HepG2 (cell line): ENCODE measurements around the gene ELP4. TPM values are rescaled to one million over a fixed set of nuclear protein-coding genes. Genes with fewer than 3 reads are reported as not detected.

Experiments
- FOSL1 ChIP-seq: sonication (generic); formaldehyde crosslinking; IDR thresholded peaks from 2 replicates; pipeline ENCODE4 v1.9.0; 2021; ENCODE audit warnings: missing genetic modification reagents, borderline replicate concordance
- PBX2 ChIP-seq: IDR thresholded peaks from 2 replicates; pipeline ENCODE4 v1.6.1; 2016; ENCODE audit warnings: control low read depth
- THRA ChIP-seq: sonication (generic); formaldehyde crosslinking; IDR thresholded peaks from 2 replicates; pipeline ENCODE4 v1.4.0; 2020; ENCODE audit warnings: missing genetic modification reagents, borderline replicate concordance
- ZFX ChIP-seq: sonication (generic); formaldehyde crosslinking; IDR thresholded peaks from 2 replicates; pipeline ENCODE4 v1.4.0; 2020; ENCODE audit warnings: mild to moderate bottlenecking, low read depth, missing genetic modification reagents, moderate library complexity
- ZNF484 ChIP-seq: sonication (generic); formaldehyde crosslinking; IDR thresholded peaks from 2 replicates; pipeline ENCODE4 v1.5.1; 2020; ENCODE audit warnings: mild to moderate bottlenecking, low read depth, missing genetic modification reagents, borderline replicate concordance
- ZXDC ChIP-seq: sonication (generic); formaldehyde crosslinking; IDR thresholded peaks from 2 replicates; pipeline ENCODE4 v1.5.0; 2020; ENCODE audit warnings: mild to moderate bottlenecking, missing genetic modification reagents
- polyA plus RNA-seq, 8 experiments: library from polyadenylated mRNA; depleted of rRNA in 3 of 8; stranded (reverse) in 7 of 8; unstranded in 1 of 8; fragments of >200 nt; fragmentation: Illumina TruSeq in 4 of 8; extraction: Trizol in 4 of 8; gene quantifications; 2 replicates each; pipeline versions ENCODE4 v1.2.1 to v1.2.3, GENCODE V29; 2011 to 2016; ENCODE audit warnings: low read depth in 4 of 8, missing spikeins in 1 of 8, mixed read lengths in 1 of 8; ENCODE audit not compliant: insufficient read depth in 1 of 8
- total RNA-seq, 5 experiments: library from RNA; depleted of rRNA; stranded (reverse); fragments of >200 nt; fragmentation: Illumina TruSeq; extraction: Trizol; gene quantifications; 2 replicates each; pipeline ENCODE4 v1.2.3, GENCODE V29; 2016; ENCODE audit warnings: low read depth in 1 of 5
- TF ChIP-seq, protein P1 (sequence below): IDR thresholded peaks from 2 replicates; pipeline ENCODE4 v1.6.1; 2016; ENCODE audit warnings: missing biosample characterization, missing genetic modification reagents, low read depth
- TF ChIP-seq, protein P2 (sequence below): sonication (generic); formaldehyde crosslinking; IDR thresholded peaks from 2 replicates; pipeline ENCODE4 v1.5.0; 2020; ENCODE audit warnings: mild to moderate bottlenecking, missing genetic modification reagents
- TF ChIP-seq, protein P3 (sequence below): sonication (generic); formaldehyde crosslinking; IDR thresholded peaks from 2 replicates; pipeline ENCODE4 v1.4.0; 2020; ENCODE audit warnings: low read depth, mild to moderate bottlenecking, missing genetic modification reagents
- TF ChIP-seq, protein P4 (sequence below): IDR thresholded peaks from 2 replicates; pipeline ENCODE4 v1.4.0; 2020; ENCODE audit warnings: mild to moderate bottlenecking, missing genetic modification reagents

ELP4 gene
- total and polyA plus RNA-seq, 2 of the 13 experiments (the other 11 are each of a cell fraction or from before 2014, with no cell fraction given): 12.8 to 19.1 TPM

- TF ChIP-seq, protein P1, sequence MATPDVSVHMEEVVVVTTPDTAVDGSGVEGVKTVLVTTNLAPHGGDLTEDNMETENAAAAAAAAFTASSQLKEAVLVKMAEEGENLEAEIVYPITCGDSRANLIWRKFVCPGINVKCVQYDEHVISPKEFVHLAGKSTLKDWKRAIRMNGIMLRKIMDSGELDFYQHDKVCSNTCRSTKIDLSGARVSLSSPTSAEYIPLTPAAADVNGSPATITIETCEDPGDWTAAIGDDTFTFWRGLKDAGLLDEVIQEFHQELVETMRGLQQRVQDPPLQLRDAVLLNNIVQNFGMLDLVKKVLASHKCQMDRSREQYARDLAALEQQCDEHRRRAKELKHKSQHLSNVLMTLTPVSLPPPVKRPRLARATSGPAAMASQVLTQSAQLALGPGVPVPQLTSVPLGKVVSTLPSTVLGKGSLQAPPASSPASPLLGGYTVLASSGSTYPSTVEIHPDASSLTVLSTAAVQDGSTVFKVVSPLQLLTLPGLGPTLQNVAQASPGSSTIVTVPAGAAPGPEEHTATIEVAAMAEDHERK (CRISPR knock-in tag): 0 out of 2 replicates have a peak, but pooled peaks have one; percentile 49
- TF ChIP-seq THRA (CRISPR knock-in tag) (0 out of 2 replicates have a peak, but pooled peaks have one; percentile 15), FOSL1 (CRISPR knock-in tag) (no peak), ZXDC (CRISPR knock-in tag) (0 out of 2 replicates have a peak, but pooled peaks have one; percentile 34), PBX2 (CRISPR knock-in tag) (peak; percentile 36; the same call in 1 of the 2 replicates), ZNF484 (no peak), ZFX (peak; percentile 95)
- TF ChIP-seq, protein P2, sequence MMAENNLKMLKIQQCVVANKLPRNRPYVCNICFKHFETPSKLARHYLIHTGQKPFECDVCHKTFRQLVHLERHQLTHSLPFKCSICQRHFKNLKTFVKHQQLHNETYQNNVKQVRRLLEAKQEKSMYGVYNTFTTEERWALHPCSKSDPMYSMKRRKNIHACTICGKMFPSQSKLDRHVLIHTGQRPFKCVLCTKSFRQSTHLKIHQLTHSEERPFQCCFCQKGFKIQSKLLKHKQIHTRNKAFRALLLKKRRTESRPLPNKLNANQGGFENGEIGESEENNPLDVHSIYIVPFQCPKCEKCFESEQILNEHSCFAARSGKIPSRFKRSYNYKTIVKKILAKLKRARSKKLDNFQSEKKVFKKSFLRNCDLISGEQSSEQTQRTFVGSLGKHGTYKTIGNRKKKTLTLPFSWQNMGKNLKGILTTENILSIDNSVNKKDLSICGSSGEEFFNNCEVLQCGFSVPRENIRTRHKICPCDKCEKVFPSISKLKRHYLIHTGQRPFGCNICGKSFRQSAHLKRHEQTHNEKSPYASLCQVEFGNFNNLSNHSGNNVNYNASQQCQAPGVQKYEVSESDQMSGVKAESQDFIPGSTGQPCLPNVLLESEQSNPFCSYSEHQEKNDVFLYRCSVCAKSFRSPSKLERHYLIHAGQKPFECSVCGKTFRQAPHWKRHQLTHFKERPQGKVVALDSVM (CRISPR knock-in tag): no peak
- TF ChIP-seq, protein P3, sequence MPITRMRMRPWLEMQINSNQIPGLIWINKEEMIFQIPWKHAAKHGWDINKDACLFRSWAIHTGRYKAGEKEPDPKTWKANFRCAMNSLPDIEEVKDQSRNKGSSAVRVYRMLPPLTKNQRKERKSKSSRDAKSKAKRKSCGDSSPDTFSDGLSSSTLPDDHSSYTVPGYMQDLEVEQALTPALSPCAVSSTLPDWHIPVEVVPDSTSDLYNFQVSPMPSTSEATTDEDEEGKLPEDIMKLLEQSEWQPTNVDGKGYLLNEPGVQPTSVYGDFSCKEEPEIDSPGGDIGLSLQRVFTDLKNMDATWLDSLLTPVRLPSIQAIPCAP: no peak
- TF ChIP-seq, protein P4, sequence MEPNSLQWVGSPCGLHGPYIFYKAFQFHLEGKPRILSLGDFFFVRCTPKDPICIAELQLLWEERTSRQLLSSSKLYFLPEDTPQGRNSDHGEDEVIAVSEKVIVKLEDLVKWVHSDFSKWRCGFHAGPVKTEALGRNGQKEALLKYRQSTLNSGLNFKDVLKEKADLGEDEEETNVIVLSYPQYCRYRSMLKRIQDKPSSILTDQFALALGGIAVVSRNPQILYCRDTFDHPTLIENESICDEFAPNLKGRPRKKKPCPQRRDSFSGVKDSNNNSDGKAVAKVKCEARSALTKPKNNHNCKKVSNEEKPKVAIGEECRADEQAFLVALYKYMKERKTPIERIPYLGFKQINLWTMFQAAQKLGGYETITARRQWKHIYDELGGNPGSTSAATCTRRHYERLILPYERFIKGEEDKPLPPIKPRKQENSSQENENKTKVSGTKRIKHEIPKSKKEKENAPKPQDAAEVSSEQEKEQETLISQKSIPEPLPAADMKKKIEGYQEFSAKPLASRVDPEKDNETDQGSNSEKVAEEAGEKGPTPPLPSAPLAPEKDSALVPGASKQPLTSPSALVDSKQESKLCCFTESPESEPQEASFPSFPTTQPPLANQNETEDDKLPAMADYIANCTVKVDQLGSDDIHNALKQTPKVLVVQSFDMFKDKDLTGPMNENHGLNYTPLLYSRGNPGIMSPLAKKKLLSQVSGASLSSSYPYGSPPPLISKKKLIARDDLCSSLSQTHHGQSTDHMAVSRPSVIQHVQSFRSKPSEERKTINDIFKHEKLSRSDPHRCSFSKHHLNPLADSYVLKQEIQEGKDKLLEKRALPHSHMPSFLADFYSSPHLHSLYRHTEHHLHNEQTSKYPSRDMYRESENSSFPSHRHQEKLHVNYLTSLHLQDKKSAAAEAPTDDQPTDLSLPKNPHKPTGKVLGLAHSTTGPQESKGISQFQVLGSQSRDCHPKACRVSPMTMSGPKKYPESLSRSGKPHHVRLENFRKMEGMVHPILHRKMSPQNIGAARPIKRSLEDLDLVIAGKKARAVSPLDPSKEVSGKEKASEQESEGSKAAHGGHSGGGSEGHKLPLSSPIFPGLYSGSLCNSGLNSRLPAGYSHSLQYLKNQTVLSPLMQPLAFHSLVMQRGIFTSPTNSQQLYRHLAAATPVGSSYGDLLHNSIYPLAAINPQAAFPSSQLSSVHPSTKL (CRISPR knock-in tag): 0 out of 2 replicates have a peak, but pooled peaks have one; percentile 3
These were observed at the start of gene ELP4, which contains the start of gene IMMP1L (continued) for GRCh38 chr11:31509429-31510345.
